Measurements from ENCODE around the gene PCYT1A. TPM values are rescaled to one million over a fixed set of nuclear protein-coding genes. Genes with fewer than 3 reads are reported as not detected.
"Not testable (repeated sequence)": the region's sequence is repeated elsewhere in the genome, so short reads cannot be mapped to it uniquely, and the experiment has no call there.

The PCYT1A gene
- total and polyA plus RNA-seq, 10 of the 15 experiments (the other 5 are each of a cell fraction or from before 2014, with no cell fraction given): 10.8 to 64.3 (median 48.6) TPM

GRCh38 chr3:196184881-196185280, 102.6 kb downstream of the PCYT1A start:
- H3K4me1 ChIP-seq (ENCODE audit: control insufficient read depth, insufficient read depth, low read length): peaks cover 81% of the 10 kb centered on the region
- no peaks in the 10 kb centered on the region for H3K9me3 ChIP-seq (replicated peaks; ENCODE audit: control insufficient read depth, insufficient read depth, low read length)
- FAIRE-seq (no peak), DNase-seq (ENCODE audit: low read depth, low spot score) (no peak), ATAC-seq (no peak)
- no peaks in the 10 kb centered on the region for H3K27me3 ChIP-seq (replicated peaks in 1 of 2; ENCODE audit: control insufficient read depth in 2 of 2, insufficient read depth in 2 of 2, low read length in 1 of 2)
- no peaks in the 10 kb centered on the region; the same call in 1 of the 2 replicates for H3K79me2 ChIP-seq (ENCODE audit: control insufficient read depth, insufficient read depth, low read length)
- no peak overlapping the region for H3K4me3 ChIP-seq
- POLR2A ChIA-PET: interaction anchor here (1.2 to 4.6 kb wide), 4 partner anchors 10 to 104 kb away, joined by 4 to 24 read pairs (median 14); no protein-coding TSS in a partner anchor
- no peak overlapping the region for H3K4me2 ChIP-seq (ENCODE audit: control insufficient read depth, insufficient read depth)
- no peak overlapping the region for H2AFZ ChIP-seq (ENCODE audit: control insufficient read depth, low read depth, low read length)
- SMC1A ChIA-PET (ENCODE audit: uncharacterized antibody, unreplicated experiment): interaction anchor here (0.9 to 6.4 kb wide), 4 partner anchors 24 to 110 kb away, joined by 3 to 108 read pairs (median 24); no protein-coding TSS in a partner anchor
- WGBS (ENCODE audit: insufficient coverage, insufficient replicate concordance, low lambda C conversion rate, missing lambda C conversion rate): 90% methylated on average over 14 of the region's 15 CpGs
- no peak overlapping the region for H3K9ac ChIP-seq (ENCODE audit: control insufficient read depth, insufficient read depth, low read length)
- BruUV-seq (replicated peaks): no TSS peak
- intact Hi-C loops (cut with micrococcal nuclease; ENCODE audit: unreplicated experiment) (no loop called here), in situ Hi-C loops (cut with MboI) (no loop called here)
- TF ChIP-seq SUPT20H (IDR thresholded peaks at IDR 0.05; ENCODE audit: borderline replicate concordance, control insufficient read depth, low read depth, low read length) (no peak), PBX3 (IDR thresholded peaks at IDR 0.05; ENCODE audit: insufficient replicate concordance, low read depth, low read length) (no peak), NR2F1 (conservative IDR thresholded peaks at IDR 0.05) (no peak), SIX5 (IDR thresholded peaks at IDR 0.05; ENCODE audit: low read depth, low read length, severe bottlenecking) (no peak), GATAD2B (conservative IDR thresholded peaks at IDR 0.05; ENCODE audit: low read depth) (no peak)
- peak overlapping the region; percentile 38 for H3K27ac ChIP-seq (ENCODE audit: control insufficient read depth, insufficient read depth)
- RAD21 ChIA-PET (ENCODE audit: unreplicated experiment): interaction anchor here (1.2 to 4.9 kb wide), 4 partner anchors 10 to 107 kb away, joined by 3 to 52 read pairs (median 22); no protein-coding TSS in a partner anchor
- H3K36me3 ChIP-seq (ENCODE audit: control insufficient read depth in 2 of 2, insufficient read depth in 2 of 2, low read length in 1 of 2): no peaks in the 10 kb centered on the region
- CTCF ChIA-PET: interaction anchor here (0.6 to 5.0 kb wide), 4 partner anchors 11 to 113 kb away, joined by 3 to 43 read pairs (median 4); no protein-coding TSS in a partner anchor
- no peaks in the 10 kb centered on the region for H4K20me1 ChIP-seq (ENCODE audit: control insufficient read depth, insufficient read depth)

GRCh38 chr3:196184169-196184432, 103.4 kb downstream of the PCYT1A start:
- intact Hi-C loops (cut with micrococcal nuclease; ENCODE audit: unreplicated experiment); H3K36me3 ChIP-seq (ENCODE audit: control insufficient read depth in 2 of 2, insufficient read depth in 2 of 2, low read length in 1 of 2); H3K79me2 ChIP-seq (ENCODE audit: control insufficient read depth, insufficient read depth, low read length); H4K20me1 ChIP-seq (ENCODE audit: control insufficient read depth, insufficient read depth); H3K4me2 ChIP-seq (ENCODE audit: control insufficient read depth, insufficient read depth); ATAC-seq; H3K9ac ChIP-seq (ENCODE audit: control insufficient read depth, insufficient read depth, low read length); H3K4me3 ChIP-seq; H2AFZ ChIP-seq (ENCODE audit: control insufficient read depth, low read depth, low read length); BruUV-seq (replicated peaks); in situ Hi-C loops (cut with MboI); FAIRE-seq; H3K9me3 ChIP-seq (replicated peaks; ENCODE audit: control insufficient read depth, insufficient read depth, low read length); H3K27me3 ChIP-seq (replicated peaks in 1 of 2; ENCODE audit: control insufficient read depth in 2 of 2, insufficient read depth in 2 of 2, low read length in 1 of 2); DNase-seq (ENCODE audit: low read depth, low spot score): not testable (repeated sequence)
- Histone ChIP-seq H3K4me1 (ENCODE audit: control insufficient read depth, insufficient read depth, low read length) (peaks cover 85% of the 10 kb centered on the region), H3K27ac (ENCODE audit: control insufficient read depth, insufficient read depth) (peak overlapping the region; percentile 93)
- 0% methylated on average over 4 of the region's 4 CpGs for WGBS (ENCODE audit: insufficient coverage, insufficient replicate concordance, low lambda C conversion rate, missing lambda C conversion rate)
- SMC1A ChIA-PET (ENCODE audit: uncharacterized antibody, unreplicated experiment): interaction anchor here (5.8 to 6.9 kb wide), 3 partner anchors 9 to 109 kb away, joined by 77 to 155 read pairs (median 81); no protein-coding TSS in a partner anchor
- 0 out of 2 replicates have a peak, but pooled peaks have one; percentile 9 for TF ChIP-seq LARP7 (IDR thresholded peaks at IDR 0.05)
- RAD21 ChIA-PET (ENCODE audit: unreplicated experiment): interaction anchor here (0.6 to 6.2 kb wide), 9 partner anchors 9 to 120 kb away, joined by 3 to 57 read pairs (median 22); no protein-coding TSS in a partner anchor
- POLR2A ChIA-PET: interaction anchor here (1.2 to 4.6 kb wide), 4 partner anchors 66 to 105 kb away, joined by 8 to 24 read pairs (median 12); no protein-coding TSS in a partner anchor
- CTCF ChIA-PET: interaction anchor here (1.0 to 5.0 kb wide), 2 partner anchors 24 to 112 kb away, joined by 3 to 43 read pairs; no protein-coding TSS in a partner anchor

Measured in GM12878 (cell line).